Measurements from ENCODE around the gene PRR27.
"Not testable (repeated sequence)": the region's sequence is repeated elsewhere in the genome, so short reads cannot be mapped to it uniquely, and the experiment has no call there.

PRR27 gene

DNA sequence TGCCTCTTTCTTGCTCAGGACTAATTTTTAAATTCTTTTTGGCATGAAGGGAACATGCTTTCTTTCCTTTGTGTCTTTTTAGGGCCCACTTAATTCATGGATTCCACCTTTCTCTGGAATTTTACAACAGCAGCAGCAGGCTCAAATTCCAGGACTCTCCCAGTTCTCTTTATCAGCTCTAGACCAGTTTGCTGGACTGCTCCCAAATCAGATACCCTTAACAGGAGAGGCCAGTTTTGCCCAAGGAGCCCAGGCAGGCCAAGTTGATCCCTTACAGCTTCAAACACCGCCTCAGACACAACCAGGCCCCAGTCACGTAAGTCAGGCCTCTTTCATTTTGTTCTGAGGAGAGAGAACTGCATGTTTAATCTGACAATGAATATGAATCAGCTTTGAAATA is 43.8 kb downstream of the PRR27 start:
- no peak for DNase-seq (ENCODE audit: low read depth in 2 of 2)

DNA sequence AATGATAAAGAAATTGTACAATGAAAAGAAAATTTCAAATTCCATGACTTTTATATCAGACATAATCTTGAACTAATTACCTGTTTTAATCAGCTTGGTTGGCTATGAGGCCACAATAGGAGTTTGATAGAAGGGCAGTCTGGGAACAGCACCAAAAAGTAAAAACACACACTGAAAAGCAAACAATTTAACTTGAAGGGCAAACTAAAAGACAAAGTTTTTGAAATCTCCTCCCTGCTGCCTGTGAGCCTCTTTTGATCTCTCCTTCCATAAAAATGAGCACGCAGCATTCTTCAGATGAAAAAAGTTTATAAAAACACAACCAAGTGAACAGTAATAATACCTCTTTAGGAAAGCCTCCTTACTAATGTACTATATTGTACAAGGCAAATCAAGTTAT is 49.6 kb downstream of the PRR27 start:
- DNase-seq (ENCODE audit: low read depth in 2 of 2), result no peak

DNA sequence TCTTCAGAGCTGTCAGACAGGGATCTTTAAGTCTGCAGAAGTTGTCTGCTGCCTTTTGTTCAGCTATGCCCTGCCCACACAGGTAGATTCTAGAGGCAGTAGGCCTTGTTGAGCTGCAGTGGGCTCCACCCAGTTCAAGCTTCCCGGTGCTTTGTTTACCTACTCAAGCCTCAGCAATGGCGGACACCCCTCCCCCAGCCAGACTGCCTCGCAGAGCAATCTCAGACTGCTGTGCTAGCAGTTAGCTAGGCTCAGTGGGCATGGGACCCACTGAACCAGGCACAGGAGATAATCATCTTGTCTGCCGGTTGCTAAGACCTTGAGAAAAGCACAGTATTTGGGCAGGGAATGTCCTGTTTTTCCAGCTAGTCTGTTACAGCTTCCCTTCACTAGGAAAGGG is 58.7 kb downstream of the PRR27 start:
- DNase-seq (ENCODE audit: low read depth in 2 of 2), result not testable (repeated sequence)

All from stimulated activated CD8-positive, alpha-beta memory T cell treated with anti-CD3 and anti-CD28 coated beads, Interleukin-7, amount 100 ng/mL, for 4 hours (primary cell).